B cell (primary cell): ENCODE results near the gene OSCAR. TPM values are rescaled to one million over a fixed set of nuclear protein-coding genes. Genes with fewer than 3 reads are reported as not detected.

Experiments used
- ATAC-seq: fragments of 200-7000 bp; cut with Tn5 transposase; one replicate; pipeline ENCODE4 v1.10.0; 2021; ENCODE audit warnings: low read depth, mild to moderate bottlenecking, moderate number of reproducible peaks, moderate library complexity
- CTCF ChIA-PET: fragments of 350-600 bp; sonication (Branson Sonifier 250); formaldehyde crosslinking; loops from one replicate; lab custom pipeline; 2021; ENCODE audit warnings: antibody characterized with exemption, inconsistent platforms; lab: Charles Lee
- POLR2A ChIA-PET: fragments of 350-600 bp; sonication (Branson Sonifier 250); formaldehyde crosslinking; loops from one replicate; lab custom pipeline; 2021; ENCODE audit warnings: antibody characterized with exemption; lab: Charles Lee
- DNase-seq: peaks from one replicate; pipeline ENCODE4 v3.0.0; 2013
- H2AFZ ChIP-seq: 2 replicates; pipeline ENCODE4 v1.6.1; 2012; ENCODE audit warnings: mild to moderate bottlenecking, low read depth, low read length; ENCODE audit not compliant: insufficient read depth, poor library complexity, severe bottlenecking
- H3K27ac ChIP-seq, 2 donors: 1 replicate in 1 of 2; 2 replicates in 1 of 2; pipeline ENCODE4 v1.5.1; 2012 to 2013; ENCODE audit warnings: low read length in 2 of 2, mild to moderate bottlenecking in 2 of 2, moderate library complexity in 1 of 2
- H3K27me3 ChIP-seq, 4 experiments: fragments of 200-600 bp in 1 of 4; sonication (generic) in 1 of 4; replicated peaks in 1 of 4; 1 replicate in 2 of 4; 2 replicates in 2 of 4; pipeline versions ENCODE4 v1.6.1 to v1.7.0; 2013 to 2016; ENCODE audit warnings: low read length in 3 of 4, mild to moderate bottlenecking in 2 of 4, mixed read lengths in 1 of 4, moderate library complexity in 1 of 4; ENCODE audit not compliant: insufficient read depth in 4 of 4, control insufficient read depth in 3 of 4; ENCODE audit errors: control extremely low read depth in 1 of 4
- H3K36me3 ChIP-seq, 2 experiments: replicated peaks in 1 of 2; 1 replicate in 1 of 2; 2 replicates in 1 of 2; pipeline versions ENCODE4 v1.6.1 to v1.7.1; 2013; ENCODE audit warnings: low read length in 1 of 2; ENCODE audit not compliant: insufficient read depth in 2 of 2, control insufficient read depth in 1 of 2; ENCODE audit errors: control extremely low read depth in 1 of 2, extremely low read depth in 1 of 2
- H3K4me1 ChIP-seq, 2 donors: fragments of 200-600 bp in 1 of 2; sonication (generic) in 1 of 2; 1 replicate in 1 of 2; 2 replicates in 1 of 2; pipeline versions ENCODE4 v1.5.1 to v1.6.1; 2013 to 2017; ENCODE audit warnings: low read length in 2 of 2; ENCODE audit not compliant: control insufficient read depth in 2 of 2, insufficient read depth in 2 of 2
- H3K4me2 ChIP-seq: replicated peaks from 2 replicates; pipeline ENCODE3; 2012; ENCODE audit warnings: mild to moderate bottlenecking, low read depth, low read length; ENCODE audit not compliant: poor library complexity, severe bottlenecking
- H3K4me3 ChIP-seq, 5 experiments: fragments of 200-600 bp in 1 of 5; sonication (generic) in 1 of 5; 1 replicate in 3 of 5; 2 replicates in 2 of 5; pipeline versions ENCODE4 v1.5.1 to v1.7.0; 2011 to 2016; ENCODE audit warnings: low read length in 4 of 5, mild to moderate bottlenecking in 4 of 5, low read depth in 2 of 5, control low read depth in 1 of 5, moderate library complexity in 1 of 5; ENCODE audit not compliant: insufficient read depth in 1 of 5; ENCODE audit errors: control extremely low read depth in 1 of 5, extremely low read depth in 1 of 5
- H3K79me2 ChIP-seq: fragments of 200-600 bp; sonication (generic); one replicate; pipeline ENCODE4 v1.6.0; 2016; ENCODE audit warnings: low read length; ENCODE audit not compliant: control insufficient read depth, insufficient read depth
- H3K9ac ChIP-seq: fragments of 200-600 bp; sonication (generic); 2 replicates; pipeline ENCODE4 v1.6.1; 2017; ENCODE audit warnings: mild to moderate bottlenecking, low read length, moderate library complexity
- H3K9me3 ChIP-seq, 3 donors: one replicate each; pipeline versions ENCODE4 v1.6.1 to v1.7.1; 2013; ENCODE audit warnings: low read length in 2 of 3; ENCODE audit not compliant: control insufficient read depth in 2 of 3, insufficient read depth in 1 of 3; ENCODE audit errors: control extremely low read depth in 1 of 3
- H4K20me1 ChIP-seq: 2 replicates; pipeline ENCODE4 v1.6.0; 2012; ENCODE audit warnings: mild to moderate bottlenecking, low read length; ENCODE audit not compliant: insufficient read depth, control insufficient read depth, poor library complexity, severe bottlenecking
- H3K27ac Mint-ChIP-seq: one replicate; pipeline ENCODE4 v1.8.0; 2021; ENCODE audit warnings: mixed read lengths
- H3K27me3 Mint-ChIP-seq: one replicate; pipeline ENCODE4 v1.8.0; 2021; ENCODE audit warnings: mixed read lengths
- H3K4me1 Mint-ChIP-seq: one replicate; pipeline ENCODE4 v1.8.0; 2021; ENCODE audit warnings: mixed read lengths
- H3K4me3 Mint-ChIP-seq: one replicate; pipeline ENCODE4 v1.8.0; 2021; ENCODE audit warnings: mixed read lengths
- H3K9me3 Mint-ChIP-seq: one replicate; pipeline ENCODE4 v1.8.0; 2022; ENCODE audit warnings: mixed read lengths; ENCODE audit not compliant: insufficient read depth
- EZH2 ChIP-seq: IDR thresholded peaks from 2 replicates; pipeline ENCODE4 v1.6.1; 2012; ENCODE audit warnings: borderline replicate concordance, low read depth, mild to moderate bottlenecking, moderate library complexity, low read length; ENCODE audit not compliant: insufficient read depth, poor library complexity, severe bottlenecking
- WGBS: methylation state at CpG from one replicate; pipeline ENCODE4 v1.1.5; 2013; ENCODE audit warnings: missing lambda C conversion rate; ENCODE audit not compliant: insufficient coverage; 5-methylcytosine and 5-hydroxymethylcytosine counted together
- intact Hi-C: fragments of 100-400 bp; cut with micrococcal nuclease; formaldehyde crosslinking; loops from one replicate; pipeline ENCODE4 v1.10.0; 2022
- polyA plus RNA-seq: library from polyadenylated mRNA; depleted of rRNA; stranded (reverse); fragments of >200 nt; gene quantifications from 2 replicates; pipeline ENCODE4 v1.2.3, GENCODE V29; 2012
- total RNA-seq, 2 donors: library from RNA; stranded (reverse); fragments of 120-200 nt in 1 of 2; gene quantifications; 1 replicate in 1 of 2; 2 replicates in 1 of 2; pipeline versions ENCODE4 v1.2.3 to v1.2.4, GENCODE V29; 2013 to 2022
- TF ChIP-seq, protein P1 (sequence below): fragments of 200-600 bp; IDR thresholded peaks from one replicate; pipeline ENCODE4 v1.8.0; 2022; ENCODE audit warnings: antibody characterized with exemption, mild to moderate bottlenecking

Gene OSCAR
- total and polyA plus RNA-seq, 2 donors (not counting 1 experiment from before 2014, with no cell fraction given), result 1.7 TPM; not detected in 1

DNA sequence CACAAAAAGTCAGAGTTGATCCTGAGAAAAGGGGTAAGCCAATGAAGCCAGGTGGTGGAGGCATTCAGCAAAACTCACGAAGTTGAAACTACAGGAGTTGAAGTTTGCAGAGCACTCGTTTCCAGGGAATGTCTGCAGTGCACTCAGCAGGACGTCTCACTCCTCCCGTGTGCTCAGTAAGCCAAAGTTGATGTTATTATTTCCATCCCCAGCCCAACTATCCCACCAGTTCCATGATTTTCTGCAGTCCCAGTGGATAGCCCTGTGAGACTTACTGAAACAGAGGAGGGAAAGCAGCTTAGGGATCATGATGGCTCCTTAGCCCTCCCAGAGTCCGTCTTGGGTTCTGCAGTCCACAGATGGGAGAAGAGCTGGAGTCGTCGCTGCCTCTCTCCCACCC lies 19.6 kb downstream of the OSCAR start, which contains the start of gene TARM1:
Gene TARM1 (minus strand): TSS at position 334 of the 400 bp plus-strand sequence. CDS start 25 bp downstream, at position 309.
- Histone ChIP-seq H3K4me1 (no peaks in the 10 kb centered on the region), H3K27ac (no peak within 1 kb of the TSS), H3K9me3 (peaks cover 2 to 27% (median 9%) of the 10 kb centered on the region in 3 donors), H2AFZ (no peak within 1 kb of the TSS), H3K4me2 (no peak within 1 kb of the TSS), H4K20me1 (no peaks in the 10 kb centered on the region), H3K4me3 (no peak within 1 kb of the TSS), H3K36me3 (no peaks in the 10 kb centered on the region), H3K79me2 (no peaks in the 10 kb centered on the region), H3K9ac (no peak within 1 kb of the TSS), H3K27me3 (peaks cover 0 to 7% (median 0%) of the 10 kb centered on the region in 4 experiments)
- intact Hi-C loops, result no loop called here
- POLR2A ChIA-PET, result no interaction called here
- peaks cover 6% of the 10 kb centered on the region for H3K27me3 Mint-ChIP-seq
- no peak for DNase-seq
- H3K9me3 Mint-ChIP-seq, result peaks cover 9% of the 10 kb centered on the region
- no peak within 1 kb of the TSS for H3K27ac Mint-ChIP-seq
- WGBS, result 91% methylated on average over 7 of the region's 7 CpGs
- no peak for ATAC-seq
- H3K4me3 Mint-ChIP-seq, result no peak within 1 kb of the TSS
- CTCF ChIA-PET, result interaction anchor here (0.7 kb wide), 1 partner anchor 51 kb away, joined by 3 read pairs; no protein-coding TSS in a partner anchor
- H3K4me1 Mint-ChIP-seq, result no peaks in the 10 kb centered on the region
- TF ChIP-seq EZH2, result no peak
- TF ChIP-seq, protein P1, sequence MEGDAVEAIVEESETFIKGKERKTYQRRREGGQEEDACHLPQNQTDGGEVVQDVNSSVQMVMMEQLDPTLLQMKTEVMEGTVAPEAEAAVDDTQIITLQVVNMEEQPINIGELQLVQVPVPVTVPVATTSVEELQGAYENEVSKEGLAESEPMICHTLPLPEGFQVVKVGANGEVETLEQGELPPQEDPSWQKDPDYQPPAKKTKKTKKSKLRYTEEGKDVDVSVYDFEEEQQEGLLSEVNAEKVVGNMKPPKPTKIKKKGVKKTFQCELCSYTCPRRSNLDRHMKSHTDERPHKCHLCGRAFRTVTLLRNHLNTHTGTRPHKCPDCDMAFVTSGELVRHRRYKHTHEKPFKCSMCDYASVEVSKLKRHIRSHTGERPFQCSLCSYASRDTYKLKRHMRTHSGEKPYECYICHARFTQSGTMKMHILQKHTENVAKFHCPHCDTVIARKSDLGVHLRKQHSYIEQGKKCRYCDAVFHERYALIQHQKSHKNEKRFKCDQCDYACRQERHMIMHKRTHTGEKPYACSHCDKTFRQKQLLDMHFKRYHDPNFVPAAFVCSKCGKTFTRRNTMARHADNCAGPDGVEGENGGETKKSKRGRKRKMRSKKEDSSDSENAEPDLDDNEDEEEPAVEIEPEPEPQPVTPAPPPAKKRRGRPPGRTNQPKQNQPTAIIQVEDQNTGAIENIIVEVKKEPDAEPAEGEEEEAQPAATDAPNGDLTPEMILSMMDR, result no peak

DNA sequence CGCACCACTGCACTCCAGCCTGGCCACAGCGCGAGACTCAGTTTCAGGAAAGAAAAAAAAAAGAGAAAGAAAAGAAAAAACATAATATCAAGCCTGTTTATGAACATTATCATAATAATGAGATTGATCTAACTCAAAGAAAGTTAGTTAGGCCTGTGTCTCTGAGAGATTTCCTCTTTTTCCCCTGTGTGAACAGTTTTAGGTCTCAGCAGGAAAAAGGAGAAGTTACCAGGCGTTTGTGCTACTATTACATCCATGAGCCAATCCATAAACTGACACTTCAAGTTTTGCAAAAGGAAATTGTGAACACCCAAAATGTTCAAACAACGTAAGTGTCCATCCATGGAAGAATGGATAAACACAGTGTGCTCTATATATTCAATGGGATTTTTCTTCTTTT lies 23.3 kb downstream of the OSCAR start:
- no peak for ATAC-seq
- Histone ChIP-seq H3K4me3 (no peak overlapping the region), H3K27ac (no peak overlapping the region), H3K79me2 (no peaks in the 10 kb centered on the region), H3K9ac (no peak overlapping the region), H2AFZ (no peak overlapping the region), H3K9me3 (peaks cover 2 to 32% (median 6%) of the 10 kb centered on the region in 3 donors), H4K20me1 (no peaks in the 10 kb centered on the region), H3K27me3 (peaks cover 0 to 3% (median 0%) of the 10 kb centered on the region in 4 experiments), H3K4me1 (no peaks in the 10 kb centered on the region), H3K36me3 (no peaks in the 10 kb centered on the region), H3K4me2 (no peak overlapping the region)
- Mint-ChIP-seq H3K27me3 (peaks cover 6% of the 10 kb centered on the region), H3K27ac (no peak overlapping the region), H3K4me1 (no peaks in the 10 kb centered on the region), H3K9me3 (peaks cover 3% of the 10 kb centered on the region), H3K4me3 (no peak overlapping the region)
- TF ChIP-seq, protein P1, result no peak
- TF ChIP-seq EZH2, result no peak
- POLR2A ChIA-PET, result no interaction called here
- CTCF ChIA-PET, result no interaction called here
- no peak for DNase-seq
- WGBS, result 80% methylated on average over 1 of the region's 5 CpGs
- intact Hi-C loops, result no loop called here
